HepG2 (cell line): Measurements from ENCODE around the gene TNFRSF18. TPM values are rescaled to one million over a fixed set of nuclear protein-coding genes. Genes with fewer than 3 reads are reported as not detected.

Experiments used
- ATAC-seq: fragments of 200-7000 bp; cut with Tn5 transposase; 3 replicates; pipeline ENCODE4 v1.9.1; 2020; ENCODE audit warnings: mild to moderate bottlenecking, moderate library complexity
- BruUV-seq: library from RNA; stranded (reverse); fragments of 400-500 nt; replicated peaks from 2 replicates; lab custom pipeline; 2021; lab: Mats Ljungman, UMichigan
- CTCF ChIA-PET: fragments of 300-600 bp; formaldehyde crosslinking; extraction: SDS; loops from one replicate; lab custom pipeline; 2021; ENCODE audit warnings: low total read pairs, inconsistent platforms, low intra/inter-chr PET ratio; lab: Yijun Ruan, JAX
- POLR2A ChIA-PET: fragments of 350-600 bp; sonication (Branson Sonifier 250); formaldehyde crosslinking; loops from one replicate; lab custom pipeline; 2020; ENCODE audit warnings: antibody characterized with exemption, inconsistent platforms; lab: Yijun Ruan, JAX
- DNase-seq: peaks from one replicate; pipeline ENCODE4 v3.0.0-alpha.2; 2015; ENCODE audit warnings: low spot score
- FAIRE-seq: peaks from 3 replicates; lab custom pipeline; 2011; peaks lifted over from hg19 to GRCh38; lab: Jason Lieb, UNC
- H2AFZ ChIP-seq: one replicate; pipeline ENCODE4 v1.6.1; 2011; ENCODE audit warnings: low read length, inconsistent platforms
- H3K27ac ChIP-seq: fragments of 300-600 bp; 3 replicates; pipeline ENCODE4 v1.8.0; 2011; ENCODE audit warnings: mixed run types, mild to moderate bottlenecking, mixed read lengths, low read length, inconsistent platforms; ENCODE audit not compliant: insufficient read depth; ENCODE audit errors: extremely low read length
- H3K27me3 ChIP-seq, 2 experiments: fragments of 200-600 bp in 1 of 2; 2 replicates in 1 of 2; 3 replicates in 1 of 2; pipeline versions ENCODE4 v1.6.0 to v1.8.0; 2011; ENCODE audit warnings: low read length in 2 of 2, mild to moderate bottlenecking in 2 of 2, moderate library complexity in 2 of 2, inconsistent platforms in 1 of 2; ENCODE audit not compliant: insufficient read depth in 2 of 2, control insufficient read depth in 1 of 2
- H3K36me3 ChIP-seq, 2 experiments: fragments of 200-600 bp in 1 of 2; replicated peaks in 1 of 2; 2 replicates in 1 of 2; 3 replicates in 1 of 2; pipeline versions ENCODE4 v1.5.1 to v1.8.0; 2011; ENCODE audit warnings: low read length in 2 of 2, inconsistent platforms in 1 of 2; ENCODE audit not compliant: insufficient read depth in 2 of 2, control insufficient read depth in 1 of 2
- H3K4me1 ChIP-seq: 2 replicates; pipeline ENCODE4 v1.5.1; 2012; ENCODE audit warnings: low read length, inconsistent platforms; ENCODE audit not compliant: insufficient read depth
- H3K4me2 ChIP-seq: 2 replicates; pipeline ENCODE4 v1.6.0; 2011; ENCODE audit warnings: low read depth, low read length, inconsistent platforms
- H3K4me3 ChIP-seq, 3 experiments: fragments of 200-600 bp in 1 of 3; sonication (generic), shearing (Covaris generic) in 1 of 3; replicated peaks in 1 of 3; 2 replicates each; pipeline ENCODE4 v1.5.1; 2011 to 2016; ENCODE audit warnings: low read length in 3 of 3, inconsistent platforms in 2 of 3, low read depth in 2 of 3, mild to moderate bottlenecking in 2 of 3, control low read depth in 1 of 3, mixed read lengths in 1 of 3; ENCODE audit not compliant: insufficient read depth in 1 of 3
- H3K79me2 ChIP-seq: one replicate; pipeline ENCODE4 v1.6.1; 2011; ENCODE audit warnings: low read length, inconsistent platforms; ENCODE audit not compliant: insufficient read depth
- H3K9ac ChIP-seq: 2 replicates; pipeline ENCODE4 v1.6.0; 2011; ENCODE audit warnings: mild to moderate bottlenecking, low read depth, low read length, inconsistent platforms; ENCODE audit not compliant: insufficient read depth
- H3K9me3 ChIP-seq: 2 replicates; pipeline ENCODE4 v1.5.1; 2012; ENCODE audit warnings: mild to moderate bottlenecking, low read length
- H4K20me1 ChIP-seq: 2 replicates; pipeline ENCODE4 v1.6.0; 2011; ENCODE audit warnings: inconsistent platforms, mild to moderate bottlenecking, low read length, moderate library complexity; ENCODE audit not compliant: insufficient read depth
- E2F1 ChIP-seq: sonication (generic); formaldehyde crosslinking; IDR thresholded peaks from 2 replicates; pipeline ENCODE4 v1.5.0; 2020; ENCODE audit warnings: missing genetic modification reagents
- NFKB2 ChIP-seq: sonication (generic); formaldehyde crosslinking; IDR thresholded peaks from 2 replicates; pipeline ENCODE4 v1.4.0; 2020; ENCODE audit warnings: missing genetic modification reagents, borderline replicate concordance
- PHF5A ChIP-seq: IDR thresholded peaks from one replicate; pipeline ENCODE4 v1.6.1; 2018; ENCODE audit warnings: low read depth, missing genetic modification reagents; ENCODE audit not compliant: unreplicated experiment
- POLR2AphosphoS5 ChIP-seq: IDR thresholded peaks from 2 replicates; pipeline ENCODE4 v1.6.1; 2012; ENCODE audit warnings: low read depth, low read length
- SAFB2 ChIP-seq: sonication (generic); formaldehyde crosslinking; IDR thresholded peaks from 2 replicates; pipeline ENCODE4 v1.5.1; 2020; ENCODE audit warnings: missing genetic modification reagents, low read depth, mild to moderate bottlenecking, borderline replicate concordance
- SAP130 ChIP-seq: IDR thresholded peaks from 2 replicates; pipeline ENCODE4 v1.6.1; 2016; ENCODE audit warnings: low read depth
- ZNF142 ChIP-seq: sonication (generic); formaldehyde crosslinking; IDR thresholded peaks from 2 replicates; pipeline ENCODE4 v1.4.0; 2020; ENCODE audit warnings: missing genetic modification reagents
- ZNF235 ChIP-seq: sonication (generic); formaldehyde crosslinking; IDR thresholded peaks from 2 replicates; pipeline ENCODE4 v1.8.1; 2023; ENCODE audit warnings: mild to moderate bottlenecking, missing genetic modification reagents, borderline replicate concordance
- ZNF678 ChIP-seq: sonication (generic); formaldehyde crosslinking; IDR thresholded peaks from 2 replicates; pipeline ENCODE4 v1.4.0; 2020; ENCODE audit warnings: mild to moderate bottlenecking, missing genetic modification reagents
- ZSCAN20 ChIP-seq: sonication (generic); formaldehyde crosslinking; IDR thresholded peaks from 2 replicates; pipeline ENCODE4 v1.4.0; 2020; ENCODE audit warnings: missing genetic modification reagents, mild to moderate bottlenecking, borderline replicate concordance
- WGBS: methylation state at CpG from one replicate; pipeline ENCODE4 v1.1.6; 2017; ENCODE audit warnings: low lambda C conversion rate; 5-methylcytosine and 5-hydroxymethylcytosine counted together
- in situ Hi-C: cut with HindIII; loops from 2 replicates; pipeline ENCODE4 v1.10.0; 2017; ENCODE audit warnings: low pct_unique_long_range_greater_than_20kb; ENCODE audit not compliant: extremely low pct_ligation_motif_present
- intact Hi-C: fragments of 100-400 bp; cut with micrococcal nuclease; formaldehyde crosslinking; loops from one replicate; pipeline ENCODE4 v1.10.0; 2022; ENCODE audit not compliant: unreplicated experiment
- polyA plus RNA-seq, 8 experiments: library from polyadenylated mRNA; depleted of rRNA in 3 of 8; stranded (reverse) in 7 of 8; unstranded in 1 of 8; fragments of >200 nt; fragmentation: Illumina TruSeq in 4 of 8; extraction: Trizol in 4 of 8; gene quantifications; 2 replicates each; pipeline versions ENCODE4 v1.2.1 to v1.2.3, GENCODE V29; 2011 to 2016; ENCODE audit warnings: low read depth in 4 of 8, missing spikeins in 1 of 8, mixed read lengths in 1 of 8; ENCODE audit not compliant: insufficient read depth in 1 of 8
- total RNA-seq, 5 experiments: library from RNA; depleted of rRNA; stranded (reverse); fragments of >200 nt; fragmentation: Illumina TruSeq; extraction: Trizol; gene quantifications; 2 replicates each; pipeline ENCODE4 v1.2.3, GENCODE V29; 2016; ENCODE audit warnings: low read depth in 1 of 5

TNFRSF18 gene
- total and polyA plus RNA-seq, 2 of the 13 experiments (the other 11 are each of a cell fraction or from before 2014, with no cell fraction given), result not detected

DNA sequence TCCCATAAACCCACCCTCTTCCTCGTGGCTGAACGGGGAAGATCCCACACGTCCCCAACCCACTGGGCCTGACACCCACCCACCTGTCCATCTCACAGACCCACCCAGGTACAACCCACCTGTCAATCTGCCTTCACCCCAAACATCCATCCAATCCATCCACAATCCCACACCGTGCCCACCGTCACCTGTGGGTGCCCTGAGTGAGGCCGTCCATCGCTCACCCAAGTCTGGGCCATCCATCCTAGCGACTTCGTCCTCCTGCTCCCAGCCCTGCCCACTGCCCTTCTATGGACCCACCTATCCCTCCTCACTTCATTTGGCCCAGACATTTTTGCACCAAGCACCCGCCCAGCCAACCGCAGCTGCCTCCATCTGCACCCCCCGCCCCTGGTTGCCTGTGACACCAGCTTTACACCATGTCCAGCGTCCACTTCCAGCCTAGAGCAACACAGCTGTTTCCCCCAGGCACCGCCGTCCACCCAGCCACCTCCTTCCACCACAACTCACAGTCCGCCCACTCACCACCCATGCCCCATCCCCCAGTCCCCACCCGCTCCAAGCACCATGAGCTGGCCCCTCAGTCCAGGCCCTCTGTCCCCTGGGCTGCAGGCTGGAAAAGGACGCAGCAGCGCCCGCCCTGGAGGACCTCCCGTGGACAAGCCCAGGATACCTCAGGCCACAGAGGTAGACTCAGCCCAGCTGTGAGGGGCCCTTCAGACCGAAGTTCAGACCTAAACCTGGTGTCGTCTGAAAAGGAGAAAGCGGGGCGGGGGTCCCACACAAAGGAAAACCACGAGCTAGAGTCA is 25.1 kb downstream of the TNFRSF18 start:
- Histone ChIP-seq H3K36me3 (no peaks in the 10 kb centered on the region), H3K4me3 (no peak overlapping the region), H3K27me3 (peaks cover 20 to 90% of the 10 kb centered on the region in 2 experiments), H3K79me2 (no peaks in the 10 kb centered on the region), H3K9me3 (no peaks in the 10 kb centered on the region), H3K4me1 (peaks cover 22% of the 10 kb centered on the region), H4K20me1 (no peaks in the 10 kb centered on the region), H2AFZ (no peak overlapping the region), H3K27ac (no peak overlapping the region), H3K4me2 (no peak overlapping the region), H3K9ac (no peak overlapping the region)
- no peak for FAIRE-seq
- in situ Hi-C loops, result no loop called here
- TF ChIP-seq PHF5A (no peak), ZNF142 (CRISPR knock-in tag) (no peak), SAP130 (CRISPR knock-in tag) (no peak), NFKB2 (CRISPR knock-in tag) (no peak), E2F1 (CRISPR knock-in tag) (no peak), ZSCAN20 (CRISPR knock-in tag) (no peak), POLR2AphosphoS5 (no peak), ZNF235 (CRISPR knock-in tag) (no peak), ZNF678 (CRISPR knock-in tag) (no peak), SAFB2 (CRISPR knock-in tag) (no peak)
- no peak for ATAC-seq
- CTCF ChIA-PET, result no interaction called here
- DNase-seq, result no peak
- BruUV-seq, result no TSS peak
- POLR2A ChIA-PET, result no interaction called here
- 60% methylated on average over 21 of the region's 26 CpGs for WGBS
- intact Hi-C loops, result no loop called here
